ENCODE data around the gene KLHL42.

DNA sequence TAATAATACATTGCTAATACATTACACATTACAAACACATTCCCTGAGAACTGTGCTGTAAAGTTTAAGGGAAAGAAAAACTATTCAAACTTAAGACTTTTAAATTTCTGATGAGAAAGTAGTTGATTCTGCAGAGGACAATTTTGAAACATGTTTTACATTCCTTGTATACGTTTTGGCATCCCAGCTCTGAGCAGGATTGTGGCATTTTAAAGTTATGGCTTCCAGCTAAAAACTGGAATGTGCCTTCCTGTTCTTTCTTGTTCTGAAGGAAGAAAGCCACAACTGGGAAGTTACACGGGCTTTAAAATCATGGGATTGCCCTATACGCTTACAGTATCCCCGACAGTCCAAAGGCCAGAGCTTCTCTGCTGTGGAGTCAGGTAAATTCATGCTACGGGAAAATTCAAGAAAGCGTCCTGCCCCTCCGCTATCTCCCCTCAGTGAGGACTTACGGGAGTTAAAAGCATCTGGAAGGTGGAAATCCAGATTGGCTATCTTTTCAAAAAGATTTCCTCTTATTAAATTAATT, 10.8 kb upstream of the KLHL42 start:
- TF ChIP-seq POLR2A (IDR thresholded peaks at IDR 0.05; ENCODE audit: low read length), result no peak
- TF ChIP-seq CTCF (IDR thresholded peaks at IDR 0.05), result no peak
- TF ChIP-seq POLR2AphosphoS2 (conservative IDR thresholded peaks at IDR 0.05; ENCODE audit: low read length), result no peak
- no peak for TF ChIP-seq JUN (IDR thresholded peaks at IDR 0.05)
- TF ChIP-seq ZSCAN20 (CRISPR knock-in tag; IDR thresholded peaks at IDR 0.05), result no peak
- TF ChIP-seq, protein P1, sequence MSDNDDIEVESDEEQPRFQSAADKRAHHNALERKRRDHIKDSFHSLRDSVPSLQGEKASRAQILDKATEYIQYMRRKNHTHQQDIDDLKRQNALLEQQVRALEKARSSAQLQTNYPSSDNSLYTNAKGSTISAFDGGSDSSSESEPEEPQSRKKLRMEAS (IDR thresholded peaks at IDR 0.05), result no peak
- TF ChIP-seq MYC (IDR thresholded peaks at IDR 0.05; ENCODE audit: borderline replicate concordance, low read length), result no peak
- TF ChIP-seq NFE2L2 (conservative IDR thresholded peaks at IDR 0.05; ENCODE audit: low read length), result no peak
- TF ChIP-seq ZFP36 (IDR thresholded peaks at IDR 0.05; ENCODE audit: borderline replicate concordance, partially characterized antibody), result no peak
- no peak for TF ChIP-seq HOXA7 (CRISPR knock-in tag; IDR thresholded peaks at IDR 0.05)
- no peak for TF ChIP-seq NR3C1 (IDR thresholded peaks at IDR 0.05)
- no peak for TF ChIP-seq RFX5 (IDR thresholded peaks at IDR 0.05)
